ENCODE data around the gene NCOA7. TPM values are rescaled to one million over a fixed set of nuclear protein-coding genes. Genes with fewer than 3 reads are reported as not detected.

Gene NCOA7
- total RNA-seq, 1 experiment from 2014 or later, result 37.3 TPM

- no peak for TF ChIP-seq CTCF (IDR thresholded peaks at IDR 0.05)
- TF ChIP-seq REST (IDR thresholded peaks at IDR 0.05; ENCODE audit: insufficient read depth in 1 of 2, low read depth in 2 of 2, low read length in 1 of 2), result no peak
- TF ChIP-seq TCF7L2 (IDR thresholded peaks at IDR 0.05; ENCODE audit: low read depth, low read length), result no peak
- TF ChIP-seq POLR2AphosphoS5 (IDR thresholded peaks at IDR 0.05; ENCODE audit: low read depth, low read length), result no peak
- no peak for TF ChIP-seq SIN3A (IDR thresholded peaks at IDR 0.05; ENCODE audit: borderline replicate concordance, insufficient read depth, low read depth, low read length)
- no peak overlapping the region for H3K4me3 ChIP-seq (ENCODE audit: low read depth in 2 of 2, low read length in 2 of 2)
- in situ Hi-C loops (cut with HindIII; ENCODE audit: low pct_unique_long_range_greater_than_20kb, low sequenced_read_pairs) (no loop called here), intact Hi-C loops (cut with micrococcal nuclease; ENCODE audit: unreplicated experiment) (no loop called here)
- POLR2A ChIA-PET, result no interaction called here
- CTCF ChIA-PET, result interaction anchor here (0.7 kb wide), 1 partner anchor 41 kb away, joined by 3 read pairs; no protein-coding TSS in a partner anchor
- no peaks in the 10 kb centered on the region for H3K4me1 ChIP-seq (ENCODE audit: control insufficient read depth, insufficient read depth, low read length)
- H3K9me3 ChIP-seq (ENCODE audit: control insufficient read depth, insufficient read depth, low read depth, low read length), result no peaks in the 10 kb centered on the region
- BruUV-seq (replicated peaks), result no TSS peak
- H3K36me3 ChIP-seq (ENCODE audit: control insufficient read depth, insufficient read depth, low read length), result peaks cover 13% of the 10 kb centered on the region
- ATAC-seq (no peak), DNase-seq (ENCODE audit: low read depth, low spot score) (no peak)
- no peak overlapping the region for H3K27ac ChIP-seq (ENCODE audit: low read length)
- no peaks in the 10 kb centered on the region for H3K27me3 ChIP-seq (ENCODE audit: control insufficient read depth, insufficient read depth, low read length)
Measured at GRCh38 chr6:125924697-125925358, 134.1 kb downstream of the NCOA7 start.

DNA sequence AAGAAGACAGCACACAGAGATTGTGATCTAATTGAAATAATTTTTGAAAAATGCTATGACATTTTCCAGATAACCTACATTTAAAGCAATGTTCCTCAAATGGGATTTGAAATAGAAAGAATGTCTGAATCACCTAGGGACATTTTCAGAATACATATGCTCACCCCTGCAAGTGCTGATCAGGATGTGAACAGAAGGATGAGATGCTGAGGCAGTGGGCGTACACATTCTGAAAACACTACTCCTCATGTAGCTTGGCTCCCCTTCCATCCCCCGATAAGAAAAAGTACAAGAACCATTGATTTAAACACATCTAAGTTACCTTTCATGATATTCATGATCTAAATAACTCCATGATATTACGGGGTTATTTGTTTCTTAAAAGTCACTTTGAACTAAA, 136.0 kb downstream of the NCOA7 start:
- peaks cover 13% of the 10 kb centered on the region for H3K36me3 ChIP-seq (ENCODE audit: control insufficient read depth, insufficient read depth, low read length)
- H3K27me3 ChIP-seq (ENCODE audit: control insufficient read depth, insufficient read depth, low read length), result no peaks in the 10 kb centered on the region
- BruUV-seq (replicated peaks), result no TSS peak
- TF ChIP-seq REST (IDR thresholded peaks at IDR 0.05; ENCODE audit: insufficient read depth in 1 of 2, low read depth in 2 of 2, low read length in 1 of 2), result no peak
- H3K9me3 ChIP-seq (ENCODE audit: control insufficient read depth, insufficient read depth, low read depth, low read length), result no peaks in the 10 kb centered on the region
- ATAC-seq (no peak), DNase-seq (ENCODE audit: low read depth, low spot score) (no peak)
- H3K27ac ChIP-seq (ENCODE audit: low read length), result no peak overlapping the region
- ChIA-PET POLR2A (no interaction called here), CTCF (no interaction called here)
- intact Hi-C loops (cut with micrococcal nuclease; ENCODE audit: unreplicated experiment) (no loop called here), in situ Hi-C loops (cut with HindIII; ENCODE audit: low pct_unique_long_range_greater_than_20kb, low sequenced_read_pairs) (no loop called here)
- H3K4me3 ChIP-seq (ENCODE audit: low read depth in 2 of 2, low read length in 2 of 2), result no peak overlapping the region
- H3K4me1 ChIP-seq (ENCODE audit: control insufficient read depth, insufficient read depth, low read length), result no peaks in the 10 kb centered on the region

Data from Panc1 (cell line).